H1 (cell line): ENCODE measurements around the gene MCM7. TPM values are rescaled to one million over a fixed set of nuclear protein-coding genes. Genes with fewer than 3 reads are reported as not detected.

Experiments used
- CTCF ChIA-PET: fragments of 300-600 bp; sonication (Branson Sonifier 250); formaldehyde crosslinking; loops from one replicate; lab custom pipeline; 2021; ENCODE audit not compliant: partially characterized antibody; lab: Charles Lee
- POLR2A ChIA-PET: fragments of 300-600 bp; sonication (Branson Sonifier 250); formaldehyde crosslinking; loops from one replicate; lab custom pipeline; 2021; ENCODE audit warnings: inconsistent platforms; ENCODE audit not compliant: partially characterized antibody; lab: Charles Lee
- DNase-seq, 2 experiments: peaks; one replicate each; pipeline versions ENCODE4 v3.0.0 to v3.0.0-alpha.2; 2010 to 2022; ENCODE audit warnings: low spot score in 2 of 2, low read depth in 1 of 2, mixed read lengths in 1 of 2
- FAIRE-seq: peaks from 2 replicates; lab custom pipeline; 2011; peaks lifted over from hg19 to GRCh38; lab: Jason Lieb, UNC
- H2AFZ ChIP-seq: 2 replicates; pipeline ENCODE4 v1.8.1; 2012; ENCODE audit warnings: low read length, inconsistent platforms
- H2AK5ac ChIP-seq: 2 replicates; pipeline ENCODE4 v1.6.1; 2013; ENCODE audit warnings: low read depth, low read length
- H2BK120ac ChIP-seq: replicated peaks from 2 replicates; pipeline ENCODE3; 2013; ENCODE audit warnings: low read depth, low read length, inconsistent platforms
- H2BK12ac ChIP-seq: 2 replicates; pipeline ENCODE4 v1.6.1; 2013; ENCODE audit warnings: low read depth, low read length
- H2BK15ac ChIP-seq: 2 replicates; pipeline ENCODE4 v1.6.1; 2013; ENCODE audit warnings: low read length
- H2BK20ac ChIP-seq: 2 replicates; pipeline ENCODE4 v1.6.1; 2013; ENCODE audit warnings: low read length
- H2BK5ac ChIP-seq: 2 replicates; pipeline ENCODE4 v1.6.1; 2013; ENCODE audit warnings: low read depth, low read length
- H3K14ac ChIP-seq: 2 replicates; pipeline ENCODE4 v1.6.1; 2013; ENCODE audit warnings: inconsistent platforms; ENCODE audit not compliant: insufficient read length
- H3K18ac ChIP-seq: 2 replicates; pipeline ENCODE4 v1.6.1; 2013; ENCODE audit warnings: low read length; ENCODE audit errors: extremely low read depth
- H3K23ac ChIP-seq: 2 replicates; pipeline ENCODE4 v1.6.1; 2013; ENCODE audit warnings: inconsistent platforms; ENCODE audit not compliant: insufficient read length
- H3K23me2 ChIP-seq: 2 replicates; pipeline ENCODE4 v1.6.1; 2013; ENCODE audit warnings: low read depth, low read length
- H3K27ac ChIP-seq: 2 replicates; pipeline ENCODE4 v1.6.1; 2011; ENCODE audit warnings: low read depth, low read length, inconsistent platforms
- H3K27me3 ChIP-seq, 4 experiments: replicated peaks in 1 of 4; 1 replicate in 1 of 4; 2 replicates in 3 of 4; pipeline versions ENCODE4 v1.6.1 to v1.8.1; 2011 to 2013; ENCODE audit warnings: low read length in 3 of 4, mild to moderate bottlenecking in 3 of 4, inconsistent platforms in 2 of 4, mixed read lengths in 2 of 4, moderate library complexity in 1 of 4; ENCODE audit not compliant: control insufficient read depth in 3 of 4, insufficient read depth in 3 of 4; ENCODE audit errors: extremely low read depth in 1 of 4
- H3K36me3 ChIP-seq, 4 experiments: 2 replicates each; pipeline versions ENCODE4 v1.6.1 to v1.8.1; 2011 to 2013; ENCODE audit warnings: mild to moderate bottlenecking in 4 of 4, low read length in 3 of 4, moderate library complexity in 2 of 4, control low read depth in 1 of 4, inconsistent platforms in 1 of 4; ENCODE audit not compliant: insufficient read depth in 4 of 4, control insufficient read depth in 2 of 4
- H3K4ac ChIP-seq: replicated peaks from 2 replicates; pipeline ENCODE3; 2013; ENCODE audit warnings: low read length, low read depth, mixed read lengths, inconsistent platforms; ENCODE audit not compliant: insufficient read length
- H3K4me1 ChIP-seq, 4 experiments: replicated peaks in 1 of 4; 1 replicate in 1 of 4; 2 replicates in 3 of 4; pipeline versions ENCODE4 v1.6.1 to v1.8.1; 2011 to 2013; ENCODE audit warnings: low read length in 3 of 4, inconsistent platforms in 2 of 4, mixed read lengths in 1 of 4; ENCODE audit not compliant: insufficient read depth in 4 of 4, control insufficient read depth in 3 of 4
- H3K4me2 ChIP-seq, 2 experiments: 2 replicates each; pipeline versions ENCODE4 v1.6.1 to v1.8.1; 2011 to 2013; ENCODE audit warnings: low read depth in 2 of 2, low read length in 2 of 2, control low read depth in 1 of 2, inconsistent platforms in 1 of 2, mild to moderate bottlenecking in 1 of 2; ENCODE audit not compliant: insufficient read depth in 1 of 2
- H3K4me3 ChIP-seq, 4 experiments: fragments of 200-600, 300-600 bp in 1 of 4; sonication (generic), shearing (Covaris generic), sonication (Bioruptor Twin) in 1 of 4; 2 replicates each; pipeline versions ENCODE4 v1.5.1 to v1.8.1; 2011 to 2016; ENCODE audit warnings: low read length in 4 of 4, low read depth in 3 of 4, control low read depth in 2 of 4, inconsistent platforms in 2 of 4, mild to moderate bottlenecking in 2 of 4, mixed read lengths in 1 of 4, moderate library complexity in 1 of 4; ENCODE audit not compliant: insufficient read depth in 2 of 4; ENCODE audit errors: extremely low read depth in 1 of 4
- H3K56ac ChIP-seq: replicated peaks from 2 replicates; pipeline ENCODE3; 2013; ENCODE audit warnings: low read depth, mild to moderate bottlenecking, mixed read lengths, low read length, inconsistent platforms; ENCODE audit not compliant: insufficient read length
- H3K79me1 ChIP-seq: 2 replicates; pipeline ENCODE4 v1.6.1; 2013; ENCODE audit warnings: low read depth, low read length, control low read depth
- H3K79me2 ChIP-seq, 2 experiments: 2 replicates each; pipeline versions ENCODE4 v1.6.1 to v1.8.1; 2012 to 2013; ENCODE audit warnings: low read length in 2 of 2, mild to moderate bottlenecking in 2 of 2, inconsistent platforms in 1 of 2; ENCODE audit not compliant: insufficient read depth in 2 of 2, control insufficient read depth in 1 of 2
- H3K9ac ChIP-seq, 4 experiments: replicated peaks in 1 of 4; 1 replicate in 1 of 4; 2 replicates in 3 of 4; pipeline versions ENCODE4 v1.6.1 to v1.8.1; 2011 to 2013; ENCODE audit warnings: low read depth in 3 of 4, low read length in 3 of 4, control low read depth in 2 of 4, mild to moderate bottlenecking in 2 of 4, moderate library complexity in 2 of 4, inconsistent platforms in 1 of 4; ENCODE audit errors: extremely low read depth in 1 of 4
- H3K9me3 ChIP-seq, 2 experiments: 2 replicates each; pipeline versions ENCODE4 v1.6.1 to v1.8.1; 2012 to 2013; ENCODE audit warnings: mild to moderate bottlenecking in 2 of 2, moderate library complexity in 2 of 2, control low read depth in 1 of 2, inconsistent platforms in 1 of 2, low read depth in 1 of 2, low read length in 1 of 2, mixed read lengths in 1 of 2; ENCODE audit not compliant: insufficient read depth in 2 of 2
- H4K20me1 ChIP-seq, 2 experiments: replicated peaks in 1 of 2; 2 replicates each; pipeline versions ENCODE3 to v1.8.1; 2011 to 2013; ENCODE audit warnings: inconsistent platforms in 2 of 2, low read length in 2 of 2, mild to moderate bottlenecking in 1 of 2; ENCODE audit not compliant: insufficient read depth in 2 of 2, control insufficient read depth in 1 of 2
- H4K5ac ChIP-seq: 2 replicates; pipeline ENCODE4 v1.6.1; 2013; ENCODE audit warnings: low read length, low read depth, mixed read lengths, inconsistent platforms; ENCODE audit not compliant: insufficient read length
- H4K8ac ChIP-seq: 2 replicates; pipeline ENCODE4 v1.8.0; 2013; ENCODE audit warnings: mild to moderate bottlenecking, moderate library complexity, low read length, inconsistent platforms; ENCODE audit not compliant: insufficient read depth; ENCODE audit errors: extremely low read depth
- H4K91ac ChIP-seq: replicated peaks from 2 replicates; pipeline ENCODE3; 2013; ENCODE audit warnings: low read length, mixed read lengths, inconsistent platforms; ENCODE audit not compliant: insufficient read length
- NANOG ChIP-seq: IDR thresholded peaks from 2 replicates; pipeline ENCODE4 v1.6.1; 2011; ENCODE audit warnings: low read length, low read depth, mild to moderate bottlenecking, inconsistent platforms; ENCODE audit not compliant: insufficient read depth, poor library complexity, severe bottlenecking
- RAD21 ChIP-seq, 2 experiments: IDR thresholded peaks in 1 of 2; conservative IDR thresholded peaks in 1 of 2; 2 replicates each; pipeline ENCODE4 v1.6.1; 2011; ENCODE audit warnings: low read depth in 2 of 2, low read length in 2 of 2, improper control_type of control experiment in 1 of 2, inconsistent platforms in 1 of 2, mild to moderate bottlenecking in 1 of 2, moderate library complexity in 1 of 2
- WGBS, 2 experiments: shearing (Covaris generic) in 1 of 2; methylation state at CpG; one replicate each; pipeline versions ENCODE4 v1.1.6 to v1.1.7; 2013 to 2015; ENCODE audit warnings: low lambda C conversion rate in 2 of 2, mixed read lengths in 2 of 2, inconsistent platforms in 1 of 2, low coverage in 1 of 2, missing lambda C conversion rate in 1 of 2; ENCODE audit not compliant: insufficient replicate concordance in 2 of 2, insufficient coverage in 1 of 2, insufficient read length in 1 of 2; ENCODE audit errors: extremely low coverage in 1 of 2, missing lambda C conversion rate in 1 of 2; 5-methylcytosine and 5-hydroxymethylcytosine counted together
- polyA plus RNA-seq, 7 experiments: library from polyadenylated mRNA; depleted of rRNA in 3 of 7; stranded (reverse) in 5 of 7; unstranded in 2 of 7; fragments of >200 nt in 5 of 7; fragments of 200-250 nt in 2 of 7; gene quantifications; 1 replicate in 5 of 7; 2 replicates in 1 of 7; 4 replicates in 1 of 7; pipeline versions ENCODE4 v1.2.1 to v1.2.3, GENCODE V29; 2011 to 2013; ENCODE audit warnings: missing spikeins in 2 of 7, mixed read lengths in 2 of 7
- total RNA-seq: library from RNA; stranded (reverse); fragmentation: NEBNext Ultra II Directional; extraction: Animal tissue kit (Norgen Biotek cat#: 25700); gene quantifications from 2 replicates; pipeline ENCODE4 v1.2.1, GENCODE V29; 2021
- TF ChIP-seq, protein P1 (sequence below), 3 experiments: IDR thresholded peaks; 1 replicate in 2 of 3; 2 replicates in 1 of 3; pipeline versions ENCODE4 v1.5.1 to v1.6.1; 2011; ENCODE audit warnings: low read length in 3 of 3, mild to moderate bottlenecking in 3 of 3, inconsistent platforms in 2 of 3, low read depth in 1 of 3, moderate library complexity in 1 of 3; ENCODE audit not compliant: insufficient read depth in 1 of 3; ENCODE audit errors: control extremely low read depth in 1 of 3

The MCM7 gene
- total and polyA plus RNA-seq, 2 of the 8 experiments (the other 6 are each of a cell fraction or from before 2014, with no cell fraction given): 313 to 344 TPM

DNA sequence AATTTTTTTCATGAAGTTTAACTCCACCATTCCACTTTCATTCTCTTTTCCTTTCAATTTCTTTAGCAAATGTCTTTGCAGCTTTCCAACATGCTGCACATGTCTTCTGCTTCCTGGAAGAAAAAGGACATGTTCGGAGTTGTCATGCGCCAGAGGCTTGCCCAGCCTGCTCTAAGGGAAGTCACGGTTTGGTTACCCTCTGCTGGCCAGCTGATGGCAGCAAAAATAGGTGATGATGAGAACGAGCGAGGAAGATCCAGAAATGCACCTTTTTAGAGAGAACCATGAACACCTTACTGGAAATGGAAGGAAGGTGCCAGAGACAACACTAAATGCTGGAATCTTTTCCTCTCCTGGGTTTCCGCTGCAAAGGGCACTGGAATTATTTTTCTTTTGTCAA lies 56.5 kb downstream of the MCM7 start:
- no peaks in the 10 kb centered on the region for H3K79me2 ChIP-seq
- no peak overlapping the region for H3K4me3 ChIP-seq
- no peak overlapping the region for H3K56ac ChIP-seq
- POLR2A ChIA-PET: interaction anchor here (0.6 to 1.6 kb wide), 3 partner anchors 36 to 521 kb away, joined by 3 read pairs; partner anchors contain the start of gene ZNF3
- H3K27ac ChIP-seq: no peak overlapping the region
- FAIRE-seq (no peak), DNase-seq (no peak)
- H2BK5ac ChIP-seq: no peak overlapping the region
- no peaks in the 10 kb centered on the region for H3K36me3 ChIP-seq
- no peak overlapping the region for H2AK5ac ChIP-seq
- H3K9ac ChIP-seq: no peak overlapping the region
- H3K4ac ChIP-seq: no peak overlapping the region
- CTCF ChIA-PET: interaction anchor here (0.7 to 1.7 kb wide), 3 partner anchors 28 to 375 kb away, joined by 3 to 8 read pairs (median 5); partner anchors contain the start of gene ZKSCAN1
- WGBS, 2 experiments: 94% methylated on average over 6 of the region's 6 CpGs; no CpG with 5 or more reads in 1 of the 2 experiments
- H3K18ac ChIP-seq: no peak overlapping the region
- H3K4me1 ChIP-seq: no peaks in the 10 kb centered on the region; a peak in 2 of 7 replicates
- no peak overlapping the region for H3K14ac ChIP-seq
- no peak overlapping the region for H4K91ac ChIP-seq
- no peaks in the 10 kb centered on the region for H3K79me1 ChIP-seq
- H3K27me3 ChIP-seq: no peaks in the 10 kb centered on the region
- no peak overlapping the region for H4K5ac ChIP-seq
- no peak overlapping the region for H2BK120ac ChIP-seq
- no peak overlapping the region for H2AFZ ChIP-seq
- H3K23me2 ChIP-seq: 0 out of 2 replicates have a peak, but pooled peaks cover 3% of the 10 kb centered on the region
- no peak overlapping the region for H3K23ac ChIP-seq
- no peak overlapping the region for H2BK15ac ChIP-seq
- TF ChIP-seq, protein P1, sequence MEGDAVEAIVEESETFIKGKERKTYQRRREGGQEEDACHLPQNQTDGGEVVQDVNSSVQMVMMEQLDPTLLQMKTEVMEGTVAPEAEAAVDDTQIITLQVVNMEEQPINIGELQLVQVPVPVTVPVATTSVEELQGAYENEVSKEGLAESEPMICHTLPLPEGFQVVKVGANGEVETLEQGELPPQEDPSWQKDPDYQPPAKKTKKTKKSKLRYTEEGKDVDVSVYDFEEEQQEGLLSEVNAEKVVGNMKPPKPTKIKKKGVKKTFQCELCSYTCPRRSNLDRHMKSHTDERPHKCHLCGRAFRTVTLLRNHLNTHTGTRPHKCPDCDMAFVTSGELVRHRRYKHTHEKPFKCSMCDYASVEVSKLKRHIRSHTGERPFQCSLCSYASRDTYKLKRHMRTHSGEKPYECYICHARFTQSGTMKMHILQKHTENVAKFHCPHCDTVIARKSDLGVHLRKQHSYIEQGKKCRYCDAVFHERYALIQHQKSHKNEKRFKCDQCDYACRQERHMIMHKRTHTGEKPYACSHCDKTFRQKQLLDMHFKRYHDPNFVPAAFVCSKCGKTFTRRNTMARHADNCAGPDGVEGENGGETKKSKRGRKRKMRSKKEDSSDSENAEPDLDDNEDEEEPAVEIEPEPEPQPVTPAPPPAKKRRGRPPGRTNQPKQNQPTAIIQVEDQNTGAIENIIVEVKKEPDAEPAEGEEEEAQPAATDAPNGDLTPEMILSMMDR (IDR thresholded peaks at IDR 0.05; ENCODE audit: control extremely low read depth in 1 of 3, insufficient read depth in 1 of 3, low read depth in 1 of 3, low read length in 3 of 3): peak in 1 of 3 experiments; percentile 13; a peak in 1 of 4 replicates
- TF ChIP-seq RAD21 (IDR thresholded peaks at IDR 0.05 in 1 of 2, conservative IDR thresholded peaks at IDR 0.05 in 1 of 2; ENCODE audit: low read depth in 2 of 2, low read length in 2 of 2): peak in 1 of 2 experiments; percentile 10; a peak in 1 of 4 replicates
- no peak for TF ChIP-seq NANOG
- H2BK12ac ChIP-seq: no peak overlapping the region
- H2BK20ac ChIP-seq: no peak overlapping the region
- peaks cover 0 to 8% of the 10 kb centered on the region in 2 experiments; a peak in 1 of 4 replicates for H3K9me3 ChIP-seq
- H4K8ac ChIP-seq: no peak overlapping the region
- no peaks in the 10 kb centered on the region for H4K20me1 ChIP-seq
- H3K4me2 ChIP-seq: no peak overlapping the region
